Activated CD4-positive, CD25-positive, alpha-beta regulatory T cell treated with anti-CD3 and anti-CD28 coated beads, Interleukin-2, amount 50 U/mL, for 16 hours (primary cell): Measurements from ENCODE around the gene NLRP6.
"Not testable (repeated sequence)": the region's sequence is repeated elsewhere in the genome, so short reads cannot be mapped to it uniquely, and the experiment has no call there.

ENCODE experiments used
- DNase-seq: peaks from one replicate; pipeline ENCODE4 v3.0.0-alpha.2; 2020; ENCODE audit warnings: low read depth, low spot score

NLRP6 gene

DNA sequence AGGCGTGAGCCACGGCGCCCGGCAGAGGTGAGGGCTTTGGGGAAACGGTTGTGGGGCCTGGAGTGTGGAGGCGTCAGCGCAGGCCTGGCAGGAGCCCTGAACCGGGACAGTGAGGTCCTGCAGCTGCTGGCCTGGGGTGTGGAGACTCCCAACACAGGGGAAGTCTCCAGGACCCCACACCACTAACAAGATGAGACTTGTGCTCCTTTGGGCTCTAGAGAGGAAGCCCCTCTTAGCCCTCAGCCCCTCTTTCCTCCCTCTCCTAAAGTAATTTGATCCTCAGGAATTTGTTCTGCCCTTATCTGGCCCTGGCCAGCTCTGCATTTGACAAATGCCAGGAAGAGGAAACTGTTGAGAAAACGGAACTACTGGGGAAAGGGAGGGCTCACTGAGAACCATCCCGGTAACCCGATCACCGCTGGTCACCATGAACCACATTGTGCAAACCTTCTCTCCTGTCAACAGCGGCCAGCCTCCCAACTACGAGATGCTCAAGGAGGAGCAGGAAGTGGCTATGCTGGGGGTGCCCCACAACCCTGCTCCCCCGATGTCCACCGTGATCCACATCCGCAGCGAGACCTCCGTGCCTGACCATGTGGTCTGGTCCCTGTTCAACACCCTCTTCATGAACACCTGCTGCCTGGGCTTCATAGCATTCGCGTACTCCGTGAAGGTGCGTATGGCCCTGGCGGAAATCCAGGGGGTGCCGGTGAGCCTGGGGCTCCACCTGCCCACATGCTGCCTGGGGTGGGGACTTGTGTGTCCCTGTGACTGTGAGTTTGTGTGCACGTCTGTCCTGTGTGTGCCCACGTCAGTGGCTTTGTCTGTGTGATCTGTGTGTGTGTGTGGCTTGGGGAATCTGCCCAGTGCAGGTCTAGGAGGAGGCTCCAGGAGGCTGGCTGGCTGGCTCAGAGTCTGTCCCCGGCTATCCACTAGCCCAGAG is 29.8 kb downstream of the NLRP6 start, which contains the start of gene IFITM2:
Gene IFITM2 (plus strand): TSS at position 51 of the 943 bp plus-strand sequence. CDS start 377 bp downstream, at position 428.
- not testable (repeated sequence) for DNase-seq

DNA sequence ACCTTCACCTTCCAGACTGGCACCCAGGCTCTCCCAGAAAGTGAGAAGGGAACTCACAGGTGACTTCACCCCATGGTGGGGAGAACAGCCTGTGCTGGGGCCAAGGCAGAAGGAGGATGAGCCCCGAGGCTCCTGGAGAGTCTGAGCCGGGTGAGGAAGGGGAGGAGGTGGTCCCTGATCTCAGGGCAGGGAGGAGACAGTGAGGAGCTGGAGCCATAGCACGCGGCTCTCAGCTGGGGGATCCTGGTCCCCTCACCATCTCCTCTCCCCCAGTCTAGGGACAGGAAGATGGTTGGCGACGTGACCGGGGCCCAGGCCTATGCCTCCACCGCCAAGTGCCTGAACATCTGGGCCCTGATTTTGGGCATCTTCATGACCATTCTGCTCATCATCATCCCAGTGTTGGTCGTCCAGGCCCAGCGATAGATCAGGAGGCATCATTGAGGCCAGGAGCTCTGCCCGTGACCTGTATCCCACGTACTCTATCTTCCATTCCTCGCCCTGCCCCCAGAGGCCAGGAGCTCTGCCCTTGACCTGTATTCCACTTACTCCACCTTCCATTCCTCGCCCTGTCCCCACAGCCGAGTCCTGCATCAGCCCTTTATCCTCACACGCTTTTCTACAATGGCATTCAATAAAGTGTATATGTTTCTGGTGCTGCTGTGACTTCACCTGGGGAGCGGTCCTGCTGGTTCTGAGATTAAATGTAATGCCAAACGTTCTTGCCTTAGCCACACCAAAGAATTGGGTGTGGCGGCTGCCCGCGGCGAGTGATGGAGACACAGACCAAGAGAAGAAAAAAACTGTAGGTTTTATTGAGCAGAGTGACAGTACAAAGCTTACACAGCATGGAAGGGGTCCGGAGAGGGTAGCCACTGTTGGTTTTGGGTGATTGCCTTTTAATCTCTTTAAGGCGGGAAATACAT is 30.8 kb downstream of the NLRP6 start:
- not testable (repeated sequence) for DNase-seq

DNA sequence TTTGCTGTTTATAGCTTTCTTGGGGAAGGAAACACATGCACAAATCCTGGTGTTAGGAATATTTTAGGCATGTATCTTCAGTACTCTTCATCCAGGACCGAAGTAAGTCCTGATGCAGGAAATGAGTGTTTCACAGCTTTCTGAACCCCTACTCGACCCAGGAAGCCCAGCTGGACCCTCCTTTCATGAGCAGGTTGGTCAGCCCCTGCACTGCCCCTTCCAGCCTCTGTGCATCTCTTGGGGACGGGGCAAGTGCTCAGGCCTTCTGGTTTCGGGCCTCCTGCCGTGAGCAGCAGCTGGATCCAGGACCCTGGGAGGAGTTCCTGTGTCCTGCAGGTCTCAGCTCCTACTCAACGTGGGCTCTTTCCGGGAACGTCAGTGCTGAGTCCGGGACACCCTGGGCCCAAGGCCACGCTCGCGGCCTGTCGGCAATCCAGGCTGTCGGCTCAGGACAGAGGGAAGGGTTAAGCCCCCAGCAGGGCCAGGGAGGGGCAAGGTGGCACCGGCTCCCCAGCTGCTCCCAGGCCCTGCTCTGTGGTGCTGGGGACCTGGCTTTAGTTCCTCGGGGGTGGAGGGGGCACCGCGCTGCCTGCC is 31.9 kb downstream of the NLRP6 start:
- not testable (repeated sequence) for DNase-seq

DNA sequence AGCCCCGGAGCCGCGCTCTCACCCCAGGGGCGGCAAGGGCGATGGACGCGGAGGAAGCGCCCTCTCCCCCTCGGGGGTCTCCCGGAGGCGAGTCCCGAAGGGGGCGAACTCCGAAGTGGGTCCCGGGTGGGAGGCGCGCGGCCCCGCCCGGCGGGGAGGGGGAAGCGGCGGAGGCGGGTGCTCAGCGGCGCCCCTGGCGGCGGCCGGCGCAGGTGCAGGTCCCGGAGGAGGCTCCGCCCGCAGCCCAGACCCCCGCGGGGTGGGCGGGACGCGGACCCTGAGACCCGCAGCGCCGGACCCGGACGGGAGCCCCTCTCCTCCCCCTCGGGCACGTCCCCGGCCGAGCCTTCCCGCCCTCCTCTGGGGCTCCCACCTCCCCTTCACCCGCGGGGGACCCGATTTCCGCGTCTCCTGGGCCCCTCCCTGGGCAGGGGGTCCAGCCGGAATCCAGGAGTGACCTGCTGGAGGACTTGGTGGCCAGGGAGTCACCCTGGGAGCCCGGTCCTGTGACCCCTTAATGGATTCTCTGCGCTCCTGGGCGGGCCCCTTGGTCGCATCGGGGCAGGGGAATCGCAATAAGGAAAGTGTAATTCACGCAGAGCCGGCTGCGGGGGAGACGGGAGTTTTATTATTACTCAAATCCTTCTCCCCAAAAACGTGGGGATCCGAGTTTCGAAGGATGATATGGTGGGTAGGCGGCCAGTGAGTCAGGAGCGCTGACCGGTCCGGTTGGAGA is 33.0 kb downstream of the NLRP6 start:
- not testable (repeated sequence) for DNase-seq

DNA sequence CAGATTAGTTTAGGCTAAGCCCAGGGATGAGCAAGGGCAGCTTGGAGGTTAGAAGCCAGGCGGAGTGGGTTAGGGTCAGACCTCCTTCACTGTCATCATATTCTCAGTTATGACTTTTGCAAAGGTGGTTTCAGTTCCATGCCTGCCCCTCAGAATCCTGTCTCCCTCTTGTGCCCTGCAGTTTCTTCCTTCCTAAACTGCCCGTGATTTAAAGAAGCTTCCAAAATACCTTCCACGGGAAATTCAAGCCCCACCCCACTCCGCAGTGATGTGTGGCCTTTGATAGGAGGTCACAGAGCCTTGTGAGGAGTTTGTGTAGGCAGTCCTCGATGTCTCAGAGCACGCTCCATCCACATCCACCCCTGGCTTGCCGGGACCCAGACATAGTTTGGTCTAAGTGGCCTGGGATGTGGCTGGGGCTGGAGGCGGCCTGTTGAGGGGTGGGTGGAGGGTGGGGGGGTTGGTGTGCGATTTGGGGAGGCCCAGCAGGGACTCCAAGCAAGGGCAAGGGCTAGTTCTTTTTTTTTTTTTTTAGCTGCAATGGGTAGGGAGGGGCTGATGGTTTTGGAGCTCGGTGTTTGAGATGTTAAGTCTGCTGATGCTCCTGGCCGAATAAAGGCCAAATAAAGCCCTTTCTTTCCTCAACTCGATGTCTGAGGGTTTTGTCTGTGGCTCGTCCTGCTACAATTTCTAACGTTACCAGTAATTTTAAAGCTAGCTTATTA is 34.0 kb downstream of the NLRP6 start:
- no peak for DNase-seq

DNA sequence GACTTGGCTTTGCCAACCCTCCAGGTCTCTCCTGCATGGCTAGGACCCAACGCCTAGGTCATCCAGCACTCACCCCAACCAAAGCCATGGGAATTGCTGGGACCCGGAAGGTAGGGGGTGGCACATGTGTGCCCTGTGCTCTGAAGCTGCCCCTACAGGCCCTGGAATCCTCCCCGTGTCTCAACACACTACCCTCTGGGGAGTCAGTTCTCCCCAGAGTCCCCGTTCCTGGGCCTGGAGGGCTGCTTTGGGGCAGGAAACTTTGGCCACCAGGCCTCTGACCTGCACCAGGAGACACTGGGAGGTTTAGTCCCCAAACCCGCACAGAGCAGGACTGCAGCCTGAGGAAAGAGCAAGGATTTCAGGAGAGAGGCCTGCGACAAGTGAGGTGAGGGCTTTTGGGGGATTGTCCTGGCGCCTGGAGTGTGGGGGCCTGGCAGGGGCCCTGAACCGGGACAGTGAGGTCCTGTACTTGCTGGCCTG is 35.1 kb downstream of the NLRP6 start:
- DNase-seq: no peak

DNA sequence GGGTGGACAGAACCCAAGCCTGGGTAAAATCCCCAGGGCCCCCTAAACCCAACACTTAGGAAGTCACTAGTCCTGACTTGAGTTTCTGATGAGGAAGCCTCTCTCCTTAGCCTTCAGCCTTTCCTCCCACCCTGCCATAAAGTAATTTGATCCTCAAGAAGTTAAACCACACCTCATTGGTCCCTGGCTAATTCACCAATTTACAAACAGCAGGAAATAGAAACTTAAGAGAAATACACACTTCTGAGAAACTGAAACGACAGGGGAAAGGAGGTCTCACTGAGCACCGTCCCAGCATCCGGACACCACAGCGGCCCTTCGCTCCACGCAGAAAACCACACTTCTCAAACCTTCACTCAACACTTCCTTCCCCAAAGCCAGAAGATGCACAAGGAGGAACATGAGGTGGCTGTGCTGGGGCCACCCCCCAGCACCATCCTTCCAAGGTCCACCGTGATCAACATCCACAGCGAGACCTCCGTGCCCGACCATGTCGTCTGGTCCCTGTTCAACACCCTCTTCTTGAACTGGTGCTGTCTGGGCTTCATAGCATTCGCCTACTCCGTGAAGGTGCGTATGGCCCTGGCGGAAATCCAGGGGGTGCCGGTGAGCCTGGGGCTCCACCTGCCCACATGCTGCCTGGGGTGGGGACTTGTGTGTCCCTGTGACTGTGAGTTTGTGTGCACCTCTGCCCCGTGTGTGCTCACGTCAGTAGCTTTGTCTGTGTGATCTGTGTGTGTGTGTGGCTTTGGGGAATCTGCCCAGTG is 35.8 kb downstream of the NLRP6 start, which contains the start of gene IFITM1:
Gene IFITM1 (plus strand): TSS at position 254 of the 767 bp plus-strand sequence. CDS start 131 bp downstream, at position 385.
- no peak for DNase-seq

DNA sequence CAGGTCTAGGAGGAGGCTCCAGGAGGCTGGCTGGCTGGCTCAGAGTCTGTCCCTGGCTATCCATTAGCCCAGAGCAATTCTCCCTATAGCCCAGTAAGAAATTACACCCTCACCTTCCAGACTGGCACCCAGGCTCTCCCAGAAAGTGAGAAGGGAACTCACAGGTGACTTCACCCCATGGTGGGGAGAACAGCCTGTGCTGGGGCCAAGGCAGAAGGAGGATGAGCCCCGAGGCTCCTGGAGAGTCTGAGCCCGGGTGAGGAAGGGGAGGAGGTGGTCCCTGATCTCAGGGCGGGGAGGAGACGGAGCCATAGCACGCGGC is 36.3 kb downstream of the NLRP6 start:
- DNase-seq: not testable (repeated sequence)

DNA sequence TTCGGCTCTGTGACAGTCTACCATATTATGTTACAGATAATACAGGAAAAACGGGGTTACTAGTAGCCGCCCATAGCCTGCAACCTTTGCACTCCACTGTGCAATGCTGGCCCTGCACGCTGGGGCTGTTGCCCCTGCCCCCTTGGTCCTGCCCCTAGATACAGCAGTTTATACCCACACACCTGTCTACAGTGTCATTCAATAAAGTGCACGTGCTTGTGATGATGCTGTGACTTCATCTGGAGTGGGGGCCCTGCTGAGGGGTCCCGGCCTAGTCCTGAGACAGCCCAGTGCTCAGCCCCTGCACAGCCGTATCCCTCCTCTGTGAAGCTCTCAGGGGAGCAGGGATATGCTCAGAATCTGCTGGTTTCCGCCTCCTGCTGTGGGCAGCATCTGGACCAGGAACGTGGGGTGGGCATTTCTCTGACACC is 36.9 kb downstream of the NLRP6 start:
- no peak for DNase-seq

DNA sequence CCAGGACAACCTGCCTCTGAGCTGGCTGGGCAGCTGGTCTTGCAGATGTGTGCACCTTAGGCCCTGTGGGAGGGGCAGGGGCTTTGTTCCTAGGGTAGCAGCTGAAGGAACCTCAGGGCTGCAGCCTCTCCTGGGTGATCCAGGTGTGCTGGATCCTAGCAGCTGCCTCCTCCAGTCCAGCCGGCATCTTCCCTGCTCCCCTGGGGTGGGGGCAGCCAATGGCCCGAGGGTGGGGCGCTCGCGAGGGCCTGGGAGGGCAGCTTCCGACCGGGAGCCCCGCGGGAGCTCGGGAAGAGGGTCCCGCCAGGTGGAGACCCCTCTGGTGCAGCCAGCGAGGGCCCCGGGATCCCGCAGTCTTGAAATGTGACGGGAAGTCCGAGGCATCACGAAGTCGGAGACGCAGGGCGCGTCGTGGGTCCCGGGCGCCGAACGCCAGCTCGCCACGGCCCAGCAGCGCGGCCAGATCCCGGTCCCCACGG is 37.3 kb downstream of the NLRP6 start:
- no peak for DNase-seq

DNA sequence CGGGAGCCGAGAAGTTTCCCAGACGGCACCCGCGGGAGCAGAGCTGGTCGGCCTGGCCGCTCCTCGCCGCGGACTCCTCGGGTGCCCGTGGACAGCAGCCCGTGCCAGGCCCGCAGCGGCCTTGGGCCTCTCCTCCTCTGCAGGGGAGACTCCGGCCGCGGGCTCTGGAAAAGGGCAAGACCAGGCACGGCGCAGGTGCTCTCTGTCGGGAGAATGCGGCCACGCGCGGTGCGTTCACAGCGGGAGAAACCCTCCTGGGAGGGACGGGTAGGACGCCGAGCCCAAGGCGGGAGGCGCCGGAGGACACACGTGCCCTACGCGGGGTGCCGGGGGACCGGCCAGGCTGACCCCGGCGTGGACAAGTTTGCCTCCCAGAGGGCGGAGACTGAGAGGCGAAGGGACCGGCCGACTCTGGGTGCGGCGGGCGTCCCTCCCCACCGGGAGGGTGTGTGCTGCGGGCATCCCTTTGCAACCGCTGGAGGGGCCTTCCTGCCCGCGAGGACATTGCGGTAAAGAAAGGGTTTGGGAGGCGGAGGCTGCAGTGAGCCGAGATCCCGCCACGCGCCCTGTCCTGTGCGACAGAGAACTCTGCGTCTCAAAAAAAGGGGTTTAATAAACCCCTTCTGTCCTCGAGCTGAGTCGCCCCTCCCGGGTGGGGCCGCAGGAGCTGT is 38.0 kb downstream of the NLRP6 start:
- DNase-seq: no peak

DNA sequence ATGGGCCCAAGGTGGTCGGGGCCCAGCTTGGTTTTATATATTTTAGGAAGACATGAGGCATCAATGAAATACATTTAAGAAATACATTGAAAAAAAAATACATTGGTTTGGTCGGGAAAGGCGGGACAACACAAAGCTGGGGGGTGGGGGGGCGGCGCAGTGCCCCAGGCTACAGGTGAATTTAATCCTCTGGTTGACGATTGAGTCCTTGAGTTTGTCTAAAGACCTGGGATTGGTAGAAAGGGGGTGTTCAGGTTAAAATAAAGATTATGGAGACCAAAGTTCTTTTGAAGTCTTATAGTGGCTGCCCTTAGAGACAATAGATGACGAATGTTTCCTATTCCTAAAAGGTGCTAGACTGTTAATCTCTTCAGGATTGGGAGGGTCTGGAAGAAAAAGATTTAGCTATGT is 38.7 kb downstream of the NLRP6 start:
- DNase-seq: no peak

DNA sequence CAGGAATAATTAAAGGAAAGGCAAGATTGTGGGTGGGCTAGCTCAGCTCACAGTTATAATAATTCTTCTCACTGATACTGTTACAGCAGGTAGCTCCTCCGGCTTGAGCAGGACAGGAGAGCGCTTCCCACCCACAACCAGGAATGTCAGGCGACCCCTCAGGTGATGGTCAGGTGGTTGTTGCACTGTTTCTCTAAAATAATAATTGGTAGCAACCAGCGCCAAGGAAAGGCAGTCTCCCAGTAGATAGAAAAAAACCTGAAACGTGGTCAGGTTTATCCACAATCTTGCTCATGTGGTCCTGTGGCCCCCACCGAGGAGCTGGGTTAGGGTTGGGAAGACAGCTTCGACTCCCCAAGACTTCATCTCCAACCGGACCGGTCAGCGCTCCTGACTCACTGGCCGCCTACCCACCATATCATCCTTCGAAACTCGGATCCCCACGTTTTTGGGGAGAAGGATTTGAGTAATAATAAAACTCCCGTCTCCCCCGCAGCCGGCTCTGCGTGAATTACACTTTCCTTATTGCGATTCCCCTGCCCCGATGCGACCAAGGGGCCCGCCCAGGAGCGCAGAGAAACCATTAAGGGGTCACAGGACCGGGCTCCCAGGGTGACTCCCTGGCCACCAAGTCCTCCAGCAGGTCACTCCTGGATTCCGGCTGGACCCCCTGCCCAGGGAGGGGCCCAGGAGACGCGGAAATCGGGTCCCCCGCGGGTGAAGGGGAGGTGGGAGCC is 39.6 kb downstream of the NLRP6 start:
- DNase-seq: not testable (repeated sequence)

DNA sequence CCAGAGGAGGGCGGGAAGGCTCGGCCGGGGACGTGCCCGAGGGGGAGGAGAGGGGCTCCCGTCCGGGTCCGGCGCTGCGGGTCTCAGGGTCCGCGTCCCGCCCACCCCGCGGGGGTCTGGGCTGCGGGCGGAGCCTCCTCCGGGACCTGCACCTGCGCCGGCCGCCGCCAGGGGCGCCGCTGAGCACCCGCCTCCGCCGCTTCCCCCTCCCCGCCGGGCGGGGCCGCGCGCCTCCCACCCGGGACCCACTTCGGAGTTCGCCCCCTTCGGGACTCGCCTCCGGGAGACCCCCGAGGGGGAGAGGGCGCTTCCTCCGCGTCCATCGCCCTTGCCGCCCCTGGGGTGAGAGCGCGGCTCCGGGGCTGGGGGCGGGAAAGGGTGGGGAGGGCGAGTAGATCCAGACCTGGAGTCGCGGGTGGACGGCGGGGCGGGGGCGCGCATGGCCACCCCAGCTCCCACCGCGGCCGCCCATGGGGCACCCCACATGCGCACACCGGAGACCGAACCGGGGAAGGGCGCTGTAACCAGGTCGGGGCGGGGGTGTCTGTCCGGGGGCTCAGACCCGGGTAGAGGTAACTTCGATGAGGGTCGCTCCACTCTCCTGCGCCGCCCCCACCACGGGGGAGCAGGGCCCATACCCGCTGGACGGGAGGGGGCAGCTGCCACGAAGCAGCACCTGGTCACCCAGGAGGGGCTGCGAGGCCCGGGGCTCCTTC is 40.4 kb downstream of the NLRP6 start:
- not testable (repeated sequence) for DNase-seq

DNA sequence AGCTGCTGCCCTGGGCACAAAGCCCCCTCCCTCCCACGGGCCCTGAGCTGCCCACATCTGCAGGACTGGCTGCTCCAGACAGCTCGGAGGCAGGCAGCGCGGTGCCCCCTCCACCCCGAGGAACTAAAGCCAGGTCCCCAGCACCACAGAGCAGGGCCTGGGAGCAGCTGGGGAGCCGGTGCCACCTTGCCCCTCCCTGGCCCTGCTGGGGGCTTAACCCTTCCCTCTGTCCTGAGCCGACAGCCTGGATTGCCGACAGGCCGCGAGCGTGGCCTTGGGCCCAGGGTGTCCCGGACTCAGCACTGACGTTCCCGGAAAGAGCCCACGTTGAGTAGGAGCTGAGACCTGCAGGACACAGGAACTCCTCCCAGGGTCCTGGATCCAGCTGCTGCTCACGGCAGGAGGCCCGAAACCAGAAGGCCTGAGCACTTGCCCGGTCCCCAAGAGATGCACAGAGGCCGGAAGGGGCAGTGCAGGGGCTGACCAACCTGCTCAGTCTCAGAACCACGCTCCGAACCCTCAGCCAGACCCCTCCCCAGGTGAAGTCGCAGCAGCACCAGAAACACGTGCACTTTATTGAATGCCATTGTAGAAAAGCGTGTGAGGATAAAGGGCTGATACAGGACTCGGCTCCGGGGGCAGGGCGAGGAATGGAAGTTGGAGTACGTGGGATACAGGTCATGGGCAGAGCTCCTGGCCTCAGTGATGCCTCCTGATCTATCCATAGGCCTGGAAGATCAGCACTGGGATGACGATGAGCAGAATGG is 41.1 kb downstream of the NLRP6 start:
- not testable (repeated sequence) for DNase-seq

DNA sequence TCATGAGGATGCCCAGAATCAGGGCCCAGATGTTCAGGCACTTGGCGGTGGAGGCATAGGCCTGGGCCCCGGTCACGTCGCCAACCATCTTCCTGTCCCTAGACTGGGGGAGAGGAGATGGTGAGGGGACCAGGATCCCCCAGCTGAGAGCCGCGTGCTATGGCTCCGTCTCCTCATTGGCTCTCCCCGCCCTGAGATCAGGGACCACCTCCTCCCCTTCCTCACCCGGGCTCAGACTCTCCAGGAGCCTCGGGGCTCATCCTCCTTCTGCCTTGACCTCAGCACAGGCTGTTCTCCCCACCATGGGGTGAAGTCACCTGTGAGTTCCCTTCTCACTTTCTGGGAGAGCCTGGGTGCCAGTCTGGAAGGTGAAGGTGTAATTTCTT is 41.7 kb downstream of the NLRP6 start:
- not testable (repeated sequence) for DNase-seq

DNA sequence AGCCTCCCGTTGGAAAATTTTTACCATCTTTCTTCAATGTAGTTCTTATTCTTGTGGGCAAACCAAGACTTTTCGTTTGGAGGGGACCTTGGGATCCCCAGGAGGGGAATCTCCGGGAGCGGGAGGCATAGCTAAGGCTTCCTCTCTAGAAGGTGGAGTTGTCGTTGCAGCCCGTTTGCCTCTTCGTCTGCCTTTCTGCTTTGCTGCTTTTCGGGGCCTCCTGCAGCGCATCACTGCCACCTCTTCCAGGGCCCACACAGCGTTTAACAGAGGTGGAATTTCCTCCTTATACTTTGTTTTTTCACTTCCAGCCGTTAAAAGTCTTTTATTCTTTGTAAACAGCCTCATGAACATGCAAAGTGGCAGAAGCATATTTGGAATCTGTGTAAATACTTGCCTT is 45.9 kb downstream of the NLRP6 start:
- DNase-seq: no peak
